Activated naive CD4-positive, alpha-beta T cell treated with anti-CD3 and anti-CD28 coated beads, Interleukin-2, amount 50 U/mL, for 24 hours (primary cell): ENCODE measurements around the gene RPS27.
"Not testable (repeated sequence)": the region's sequence is repeated elsewhere in the genome, so short reads cannot be mapped to it uniquely, and the experiment has no call there.

Experiments
- H3K27ac Mint-ChIP-seq: one replicate; pipeline ENCODE4 v1.8.0; 2021; ENCODE audit warnings: mild to moderate bottlenecking, mixed read lengths
- H3K27me3 Mint-ChIP-seq: one replicate; pipeline ENCODE4 v1.8.0; 2021; ENCODE audit warnings: mixed read lengths
- H3K36me3 Mint-ChIP-seq: one replicate; pipeline ENCODE4 v1.8.0; 2021; ENCODE audit warnings: mixed read lengths
- H3K4me1 Mint-ChIP-seq: one replicate; pipeline ENCODE4 v1.8.0; 2021; ENCODE audit warnings: mixed read lengths
- H3K4me3 Mint-ChIP-seq: one replicate; pipeline ENCODE4 v1.8.0; 2021; ENCODE audit warnings: mild to moderate bottlenecking, mixed read lengths
- H3K9me3 Mint-ChIP-seq: one replicate; pipeline ENCODE4 v1.8.0; 2021; ENCODE audit warnings: mixed read lengths

RPS27 gene

DNA sequence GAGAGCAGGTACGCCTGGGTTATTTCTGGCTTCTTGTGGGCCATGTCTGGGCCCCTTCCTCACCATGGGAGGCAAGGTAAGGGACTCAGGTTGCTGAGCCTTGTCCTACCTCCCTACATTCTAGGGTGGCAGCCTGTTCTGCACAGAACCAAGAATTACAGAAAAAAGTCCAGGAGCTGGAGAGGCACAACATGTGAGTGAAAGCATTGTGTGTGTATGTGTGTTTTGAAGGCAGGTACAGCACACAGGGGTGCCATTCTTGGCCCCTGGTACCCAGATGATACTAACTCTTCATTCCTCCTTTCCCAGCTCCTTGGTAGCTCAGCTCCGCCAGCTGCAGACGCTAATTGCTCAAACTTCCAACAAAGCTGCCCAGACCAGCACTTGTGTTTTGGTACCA, 17.5 kb upstream of the RPS27 start:
- Mint-ChIP-seq H3K27me3 (no peaks in the 10 kb centered on the region), H3K4me1 (peaks cover 41% of the 10 kb centered on the region), H3K4me3 (no peak overlapping the region), H3K27ac (peak overlapping the region; percentile 73), H3K36me3 (peaks cover 17% of the 10 kb centered on the region), H3K9me3 (no peaks in the 10 kb centered on the region)

DNA sequence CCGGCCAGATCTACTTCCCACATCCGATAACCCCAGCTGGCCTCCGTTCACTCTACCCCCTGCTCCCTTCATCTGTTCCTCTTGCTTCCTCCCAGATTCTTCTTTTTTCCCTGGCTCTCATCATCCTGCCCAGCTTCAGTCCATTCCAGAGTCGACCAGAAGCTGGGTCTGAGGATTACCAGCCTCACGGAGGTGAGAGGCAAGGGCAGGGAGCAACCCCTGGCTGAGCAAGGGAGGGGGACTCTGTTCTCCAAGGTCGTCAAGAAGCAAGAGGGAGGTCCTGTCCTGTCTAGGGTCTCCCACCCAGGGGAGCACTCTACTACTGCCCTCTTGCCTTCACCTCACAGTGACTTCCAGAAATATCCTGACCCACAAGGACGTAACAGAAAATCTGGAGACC, 17.0 kb upstream of the RPS27 start:
- Mint-ChIP-seq H3K9me3 (no peaks in the 10 kb centered on the region), H3K36me3 (peaks cover 17% of the 10 kb centered on the region), H3K27me3 (no peaks in the 10 kb centered on the region), H3K4me3 (no peak overlapping the region), H3K27ac (peak overlapping the region; percentile 73), H3K4me1 (peaks cover 45% of the 10 kb centered on the region)

GRCh38 chr1:153976819-153977249, 13.7 kb upstream of the RPS27 start:
- H3K27ac Mint-ChIP-seq: peak overlapping the region; percentile 96
- H3K4me3 Mint-ChIP-seq: peak overlapping the region; percentile 97
- H3K36me3 Mint-ChIP-seq: peaks cover 17% of the 10 kb centered on the region
- no peaks in the 10 kb centered on the region for H3K9me3 Mint-ChIP-seq
- H3K4me1 Mint-ChIP-seq: peaks cover 46% of the 10 kb centered on the region
- no peaks in the 10 kb centered on the region for H3K27me3 Mint-ChIP-seq

DNA sequence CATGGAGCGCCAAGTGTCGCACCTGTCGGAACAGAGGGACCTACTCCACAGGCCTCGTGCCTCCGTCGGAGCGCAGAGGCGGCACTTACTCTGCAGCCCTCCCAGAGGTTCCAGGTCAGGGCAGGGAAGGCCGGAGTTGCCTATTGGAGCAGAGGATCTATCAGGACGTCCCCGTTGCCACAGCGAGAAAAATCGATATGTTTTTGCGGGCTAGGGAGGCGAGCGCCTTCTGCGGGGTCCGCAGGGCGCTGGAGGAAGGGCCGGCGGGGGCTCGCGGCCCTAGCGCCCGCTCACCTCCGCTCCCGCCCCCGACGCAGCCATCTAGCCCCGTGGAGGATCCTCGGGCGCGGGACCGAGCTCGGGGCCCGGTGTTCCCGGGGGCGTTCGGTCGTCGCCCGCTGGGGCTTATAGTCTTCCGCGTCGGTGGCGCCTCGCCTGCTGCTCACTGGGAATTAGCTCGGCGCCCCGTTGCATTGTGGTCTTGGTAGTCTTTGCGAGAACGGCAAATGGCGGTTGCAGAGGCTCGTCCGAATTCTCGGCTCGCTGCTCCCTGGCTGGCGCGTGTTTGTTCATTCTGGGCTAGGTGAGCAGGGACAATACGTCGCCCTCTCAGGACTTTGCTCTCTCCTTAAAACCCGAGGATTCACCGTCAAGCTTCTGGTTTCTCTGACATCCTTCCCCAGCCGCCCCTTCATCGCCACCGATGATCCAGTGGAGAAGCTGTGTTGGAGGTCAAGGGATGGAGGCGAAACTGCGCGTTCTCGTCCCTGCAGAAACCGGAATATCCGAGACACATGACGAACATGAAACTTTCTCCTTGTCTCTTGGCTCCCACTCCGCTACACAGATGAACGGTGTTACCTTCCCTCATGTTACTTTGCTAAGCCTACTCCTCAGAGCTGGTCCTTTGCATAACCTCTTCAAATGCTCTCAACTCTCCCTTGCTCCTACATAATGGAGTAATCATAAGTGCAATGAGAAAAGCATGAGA, 13.0 kb upstream of the RPS27 start, which contains the start of gene JTB:
TSS of gene JTB (minus strand) at position 425 of the 991 bp plus-strand sequence. CDS start at position 3, 422 bp downstream.
- Mint-ChIP-seq H3K27me3 (no peaks in the 10 kb centered on the region), H3K4me3 (peak within 1 kb of the TSS; percentile 97), H3K36me3 (peaks cover 16% of the 10 kb centered on the region), H3K4me1 (peaks cover 39% of the 10 kb centered on the region), H3K27ac (peak within 1 kb of the TSS; percentile 96), H3K9me3 (no peaks in the 10 kb centered on the region)

DNA sequence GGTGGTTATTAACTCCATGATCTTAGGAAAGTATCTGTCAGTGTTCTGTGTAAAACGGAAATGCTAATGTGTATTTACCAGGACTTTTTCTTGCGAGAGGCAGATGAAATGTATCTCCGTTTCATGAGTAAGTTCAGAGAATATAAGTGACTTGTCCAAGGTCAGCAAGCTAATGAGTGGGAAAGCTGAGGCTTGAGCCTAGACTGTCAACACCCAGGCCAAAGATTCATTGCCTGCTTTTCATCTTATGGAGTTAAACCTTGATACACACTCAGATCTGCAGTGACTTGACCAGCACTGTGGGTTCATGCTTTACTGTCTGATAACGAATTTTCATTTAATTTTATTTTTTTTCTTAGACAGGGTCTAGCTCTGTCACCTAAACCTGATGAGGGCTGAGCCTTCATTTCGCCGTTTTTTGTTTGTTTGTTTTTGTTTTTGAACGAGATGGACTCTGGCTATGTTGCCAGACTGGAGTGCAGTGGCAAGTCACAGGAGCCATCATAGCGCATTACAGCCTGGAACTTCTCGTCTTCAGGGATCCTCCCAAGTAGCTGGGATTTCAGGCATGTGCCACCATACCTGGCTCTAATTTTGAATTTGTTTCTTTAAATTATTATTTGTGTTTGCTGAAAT, 12.2 kb upstream of the RPS27 start:
- peaks cover 37% of the 10 kb centered on the region for H3K4me1 Mint-ChIP-seq
- peak overlapping the region; percentile 97 for H3K4me3 Mint-ChIP-seq
- H3K9me3 Mint-ChIP-seq: no peaks in the 10 kb centered on the region
- peaks cover 13% of the 10 kb centered on the region for H3K36me3 Mint-ChIP-seq
- peak overlapping the region; percentile 95 for H3K27ac Mint-ChIP-seq
- H3K27me3 Mint-ChIP-seq: no peaks in the 10 kb centered on the region

DNA sequence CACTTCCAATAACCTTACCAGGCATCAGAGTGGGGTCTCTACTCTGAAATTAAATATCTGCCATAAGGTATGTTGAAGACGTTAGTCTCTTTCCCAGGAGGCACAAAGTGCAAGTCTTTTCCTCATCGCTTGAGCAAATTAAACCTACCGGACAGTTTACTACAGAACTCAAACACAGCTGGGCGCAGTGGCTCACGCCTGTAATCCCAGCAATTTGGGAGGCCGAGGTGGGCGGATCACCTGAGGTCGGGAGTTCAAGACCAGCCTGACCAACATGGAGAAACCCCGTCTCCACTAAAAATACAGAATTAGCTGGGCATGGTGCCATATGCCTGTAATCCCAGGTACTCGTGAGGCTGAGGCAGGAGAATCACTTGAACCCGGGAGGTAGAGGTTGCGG, 11.5 kb upstream of the RPS27 start:
- not testable (repeated sequence) for H3K9me3 Mint-ChIP-seq, H3K27ac Mint-ChIP-seq, H3K27me3 Mint-ChIP-seq
- Mint-ChIP-seq H3K4me3 (peak overlapping the region; percentile 97), H3K36me3 (peaks cover 13% of the 10 kb centered on the region), H3K4me1 (peaks cover 35% of the 10 kb centered on the region)

- H3K27ac Mint-ChIP-seq, H3K4me3 Mint-ChIP-seq, H3K9me3 Mint-ChIP-seq, H3K36me3 Mint-ChIP-seq, H3K27me3 Mint-ChIP-seq: not testable (repeated sequence)
- peaks cover 36% of the 10 kb centered on the region for H3K4me1 Mint-ChIP-seq
Observed at GRCh38 chr1:153981735-153982134, 8.8 kb upstream of the RPS27 start.

- Mint-ChIP-seq H3K27ac (peak overlapping the region; percentile 10), H3K36me3 (no peaks in the 10 kb centered on the region), H3K9me3 (no peaks in the 10 kb centered on the region), H3K4me3 (no peak overlapping the region), H3K27me3 (no peaks in the 10 kb centered on the region), H3K4me1 (peaks cover 27% of the 10 kb centered on the region)
Observed at GRCh38 chr1:153984123-153984894, 6.3 kb upstream of the RPS27 start.

DNA sequence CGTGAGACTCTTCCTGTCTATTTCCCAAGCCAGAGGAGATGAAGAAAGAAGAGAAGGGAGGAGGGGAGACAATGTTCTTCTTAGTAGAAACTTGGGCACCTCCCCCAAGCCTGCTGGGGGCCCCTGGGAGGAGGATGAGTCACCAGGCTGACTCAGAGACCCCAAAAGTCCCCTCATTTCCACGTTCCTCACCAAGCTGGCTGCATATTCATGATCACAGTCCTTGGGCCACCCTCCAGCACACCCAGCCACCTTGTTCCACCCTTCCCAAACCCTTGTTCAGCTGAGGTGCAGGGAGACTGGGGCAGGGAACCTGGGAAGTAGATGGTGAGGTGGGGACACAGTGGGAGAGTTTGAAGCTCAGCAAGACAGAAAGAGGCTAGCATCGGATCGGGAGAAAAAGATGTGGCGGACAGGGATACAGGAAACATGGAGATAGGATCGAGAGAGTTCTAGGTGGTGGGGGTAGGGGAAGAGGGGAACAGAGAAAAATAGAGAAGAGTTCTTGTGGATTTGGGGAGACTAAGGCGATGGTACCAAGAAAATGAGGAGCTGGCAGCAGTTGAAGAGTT, 5.1 kb upstream of the RPS27 start:
- H3K27me3 Mint-ChIP-seq: no peaks in the 10 kb centered on the region
- H3K36me3 Mint-ChIP-seq: no peaks in the 10 kb centered on the region
- peaks cover 34% of the 10 kb centered on the region for H3K4me1 Mint-ChIP-seq
- H3K9me3 Mint-ChIP-seq: no peaks in the 10 kb centered on the region
- H3K4me3 Mint-ChIP-seq: peak overlapping the region; percentile 81
- H3K27ac Mint-ChIP-seq: peak overlapping the region; percentile 78

- Mint-ChIP-seq H3K36me3 (peaks cover 4% of the 10 kb centered on the region), H3K9me3 (no peaks in the 10 kb centered on the region), H3K4me1 (peaks cover 36% of the 10 kb centered on the region), H3K4me3 (peak within 1 kb of the TSS; percentile 81), H3K27me3 (no peaks in the 10 kb centered on the region), H3K27ac (peak within 1 kb of the TSS; percentile 82)
Observed at GRCh38 chr1:153985941-153986761, 4.4 kb upstream of the RPS27 start, which contains the start of gene RAB13. RAB13 (minus strand) TSS chr1:153986339; CDS start chr1:153986236, 103 bp downstream.

DNA sequence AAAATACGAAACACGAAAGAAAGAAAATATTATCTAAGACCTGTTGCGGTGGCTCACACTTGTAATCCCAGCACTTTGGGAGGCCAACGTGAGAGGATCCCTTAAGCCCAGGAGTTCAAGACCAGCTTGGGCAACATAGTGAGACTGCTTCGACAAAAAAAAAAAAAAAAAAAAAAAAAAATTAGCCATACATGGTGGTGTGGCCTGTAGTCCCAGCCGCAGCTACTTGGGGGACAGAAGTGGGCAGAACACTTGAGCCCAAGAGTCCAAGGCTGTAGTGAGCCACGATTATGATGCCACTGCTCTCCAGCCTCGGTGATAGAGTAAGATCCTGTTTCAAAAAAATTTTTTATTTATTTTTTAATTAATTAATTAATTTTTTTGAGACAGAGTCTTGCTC, 2.9 kb upstream of the RPS27 start:
- no peak overlapping the region for H3K4me3 Mint-ChIP-seq
- no peaks in the 10 kb centered on the region for H3K9me3 Mint-ChIP-seq
- H3K27me3 Mint-ChIP-seq: no peaks in the 10 kb centered on the region
- peak overlapping the region; percentile 82 for H3K27ac Mint-ChIP-seq
- peaks cover 16% of the 10 kb centered on the region for H3K36me3 Mint-ChIP-seq
- H3K4me1 Mint-ChIP-seq: peaks cover 45% of the 10 kb centered on the region

DNA sequence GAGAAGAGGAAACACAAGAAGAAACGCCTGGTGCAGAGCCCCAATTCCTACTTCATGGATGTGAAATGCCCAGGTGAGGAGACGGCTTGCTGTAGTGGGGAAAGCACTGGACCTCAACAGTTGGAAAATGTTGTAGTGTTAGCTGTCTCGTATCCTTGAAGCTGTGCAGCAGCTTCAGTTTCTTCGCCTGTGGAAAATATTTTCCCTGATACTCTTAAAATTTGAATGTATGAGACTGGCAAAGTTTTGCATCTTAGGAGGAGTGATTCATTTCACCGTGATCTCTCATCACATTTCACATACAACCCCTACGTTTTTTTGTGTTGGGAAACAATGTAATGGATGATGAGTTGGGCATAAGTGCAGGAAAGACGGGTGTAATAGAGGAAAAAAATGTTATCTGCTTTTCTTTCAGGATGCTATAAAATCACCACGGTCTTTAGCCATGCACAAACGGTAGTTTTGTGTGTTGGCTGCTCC, 629 bp downstream of the RPS27 start:
- no peaks in the 10 kb centered on the region for H3K9me3 Mint-ChIP-seq

DNA sequence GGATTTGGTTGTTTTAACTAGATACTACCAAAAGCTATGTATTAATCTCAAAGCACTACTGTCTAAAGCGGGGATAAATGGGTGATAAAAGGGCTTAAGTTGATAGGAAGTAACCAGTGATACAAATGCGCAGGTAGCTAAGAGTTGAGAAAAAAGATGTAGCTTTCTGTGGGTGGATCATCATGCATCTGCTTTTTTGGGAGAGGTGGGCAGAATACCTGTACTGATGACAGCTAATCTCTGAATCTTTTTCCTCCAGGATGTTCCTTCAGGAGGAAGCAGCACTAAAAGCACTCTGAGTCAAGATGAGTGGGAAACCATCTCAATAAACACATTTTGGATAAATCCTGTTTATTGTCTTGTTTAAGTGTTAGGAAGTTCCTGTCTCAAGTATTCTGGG, 1.2 kb downstream of the RPS27 start:
- peaks cover 29% of the 10 kb centered on the region for H3K36me3 Mint-ChIP-seq
- peak overlapping the region; percentile 98 for H3K27ac Mint-ChIP-seq
- no peaks in the 10 kb centered on the region for H3K9me3 Mint-ChIP-seq
- peak overlapping the region; percentile 99 for H3K4me3 Mint-ChIP-seq
- no peaks in the 10 kb centered on the region for H3K27me3 Mint-ChIP-seq
- H3K4me1 Mint-ChIP-seq: peaks cover 32% of the 10 kb centered on the region

More for the DNA sequence above, 629 bp downstream of the RPS27 start:
- Mint-ChIP-seq H3K27me3 (no peaks in the 10 kb centered on the region), H3K4me1 (peaks cover 37% of the 10 kb centered on the region), H3K36me3 (peaks cover 29% of the 10 kb centered on the region), H3K4me3 (peak overlapping the region; percentile 99), H3K27ac (peak overlapping the region; percentile 98)

DNA sequence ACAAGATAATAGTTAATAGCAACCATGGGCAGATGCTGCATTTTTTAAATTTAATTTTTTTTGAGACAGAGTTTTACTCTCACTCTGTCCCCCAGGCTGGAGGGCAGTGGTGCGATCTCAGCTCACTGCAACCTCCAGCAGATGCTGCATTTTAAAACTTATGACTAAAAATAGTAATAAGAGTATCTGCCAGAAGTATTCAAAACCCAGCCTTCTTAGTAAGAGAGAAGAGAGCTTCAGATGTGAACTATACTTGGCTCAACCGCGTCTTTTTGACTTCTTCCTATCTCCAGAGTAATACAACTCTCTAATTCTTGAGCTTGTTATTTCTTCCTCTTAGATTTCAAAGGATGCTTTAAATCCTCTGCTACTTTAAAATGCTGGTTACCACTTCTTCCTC, 4.6 kb downstream of the RPS27 start:
- Mint-ChIP-seq H3K27ac (peak overlapping the region; percentile 80), H3K4me1 (peaks cover 23% of the 10 kb centered on the region), H3K9me3 (no peaks in the 10 kb centered on the region), H3K27me3 (no peaks in the 10 kb centered on the region), H3K4me3 (peak overlapping the region; percentile 20), H3K36me3 (peaks cover 29% of the 10 kb centered on the region)
